ENCODE data around the gene BICD1.
"Not testable (repeated sequence)": the region's sequence is repeated elsewhere in the genome, so short reads cannot be mapped to it uniquely, and the experiment has no call there.

BICD1 gene

DNA sequence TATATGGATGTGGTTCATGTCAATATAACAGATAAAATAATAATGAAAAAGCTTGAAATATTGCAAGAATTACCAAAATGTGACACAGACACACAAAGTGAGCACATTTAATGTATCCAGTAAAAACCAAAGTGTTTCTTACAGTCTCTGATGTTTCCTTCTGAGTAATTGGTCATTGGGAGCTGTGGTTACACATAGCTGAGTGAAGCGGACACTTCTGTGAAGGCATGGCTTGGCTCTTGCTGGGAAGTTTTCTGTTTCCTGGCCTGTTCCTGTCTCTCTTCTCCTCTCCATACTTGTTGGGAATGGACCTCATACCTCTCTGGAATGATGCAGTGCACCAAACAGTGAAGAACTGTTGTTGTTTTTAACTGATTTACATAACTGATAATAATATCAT is 117.3 kb downstream of the BICD1 start:
- H3K36me3 ChIP-seq (ENCODE audit: low read depth) = peaks cover 2% of the 10 kb centered on the region
- no peak overlapping the region for H3K27ac ChIP-seq (ENCODE audit: poor library complexity, severe bottlenecking)
- no peaks in the 10 kb centered on the region for H3K27me3 ChIP-seq (ENCODE audit: insufficient read depth, poor library complexity, severe bottlenecking)
- H3K4me1 ChIP-seq (ENCODE audit: insufficient read depth, poor library complexity, severe bottlenecking) = no peaks in the 10 kb centered on the region
- H3K9me3 ChIP-seq (ENCODE audit: severe bottlenecking) = no peaks in the 10 kb centered on the region
- DNase-seq (ENCODE audit: low spot score) (no peak), ATAC-seq (ENCODE audit: low read depth) (no peak)
- no peak overlapping the region for H3K4me3 ChIP-seq (ENCODE audit: severe bottlenecking)
- TF ChIP-seq, protein P1, sequence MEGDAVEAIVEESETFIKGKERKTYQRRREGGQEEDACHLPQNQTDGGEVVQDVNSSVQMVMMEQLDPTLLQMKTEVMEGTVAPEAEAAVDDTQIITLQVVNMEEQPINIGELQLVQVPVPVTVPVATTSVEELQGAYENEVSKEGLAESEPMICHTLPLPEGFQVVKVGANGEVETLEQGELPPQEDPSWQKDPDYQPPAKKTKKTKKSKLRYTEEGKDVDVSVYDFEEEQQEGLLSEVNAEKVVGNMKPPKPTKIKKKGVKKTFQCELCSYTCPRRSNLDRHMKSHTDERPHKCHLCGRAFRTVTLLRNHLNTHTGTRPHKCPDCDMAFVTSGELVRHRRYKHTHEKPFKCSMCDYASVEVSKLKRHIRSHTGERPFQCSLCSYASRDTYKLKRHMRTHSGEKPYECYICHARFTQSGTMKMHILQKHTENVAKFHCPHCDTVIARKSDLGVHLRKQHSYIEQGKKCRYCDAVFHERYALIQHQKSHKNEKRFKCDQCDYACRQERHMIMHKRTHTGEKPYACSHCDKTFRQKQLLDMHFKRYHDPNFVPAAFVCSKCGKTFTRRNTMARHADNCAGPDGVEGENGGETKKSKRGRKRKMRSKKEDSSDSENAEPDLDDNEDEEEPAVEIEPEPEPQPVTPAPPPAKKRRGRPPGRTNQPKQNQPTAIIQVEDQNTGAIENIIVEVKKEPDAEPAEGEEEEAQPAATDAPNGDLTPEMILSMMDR (IDR thresholded peaks at IDR 0.05; ENCODE audit: poor library complexity, severe bottlenecking) = no peak

DNA sequence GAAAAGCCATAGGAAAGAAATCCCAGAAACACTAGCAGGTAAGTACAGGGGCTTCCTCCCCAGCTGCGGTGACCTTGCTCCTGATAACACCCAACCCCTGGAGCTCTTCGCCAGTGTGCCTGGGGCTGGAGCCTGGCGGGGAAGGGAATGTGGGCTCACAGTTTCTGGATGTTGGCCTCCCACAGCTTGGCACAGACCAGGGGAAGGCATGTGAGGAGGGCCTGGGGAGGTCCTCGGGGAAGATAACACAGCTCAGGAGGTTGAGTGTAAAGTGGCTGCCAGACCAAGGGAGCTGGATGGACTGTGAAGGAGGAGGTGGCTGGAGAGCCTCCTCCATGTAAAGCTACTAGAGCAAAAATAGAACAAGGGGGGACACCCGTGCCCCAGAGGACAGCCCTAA is 120.1 kb downstream of the BICD1 start:
- TF ChIP-seq, protein P1 (IDR thresholded peaks at IDR 0.05; ENCODE audit: poor library complexity, severe bottlenecking) = no peak
- no peaks in the 10 kb centered on the region for H3K9me3 ChIP-seq (ENCODE audit: severe bottlenecking)
- DNase-seq (ENCODE audit: low spot score) = no peak

DNA sequence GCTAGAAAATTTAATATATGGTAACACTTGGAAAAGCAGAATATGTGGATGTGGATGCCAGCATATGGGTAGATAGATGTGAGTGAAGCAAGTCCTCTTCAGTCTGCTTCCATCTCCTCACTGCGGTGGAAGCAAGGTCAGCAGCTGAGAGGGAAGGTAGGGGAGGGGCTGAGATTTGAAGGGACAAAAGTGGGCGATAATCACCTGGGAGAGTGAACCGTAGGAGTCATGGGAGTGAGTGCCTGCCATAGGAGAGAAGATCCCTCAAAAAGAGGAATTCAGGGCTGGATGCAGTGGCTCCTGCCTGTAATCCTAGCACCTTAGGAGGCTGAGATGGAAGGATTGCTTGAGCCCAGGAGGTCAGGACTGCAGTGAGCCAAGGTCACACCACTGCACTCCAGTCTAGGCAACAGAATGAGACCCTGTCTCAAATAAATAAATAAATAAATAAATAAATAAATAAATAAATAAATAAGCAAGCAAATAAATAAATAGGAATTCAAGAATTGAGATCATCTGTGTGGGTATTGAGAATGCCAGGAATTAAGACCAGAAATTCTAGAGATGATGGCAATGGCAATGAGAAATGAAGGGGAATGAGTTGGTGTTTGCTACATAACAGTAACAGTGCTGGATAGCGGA is 123.4 kb downstream of the BICD1 start:
- no peaks in the 10 kb centered on the region for H3K4me1 ChIP-seq (ENCODE audit: insufficient read depth, poor library complexity, severe bottlenecking)
- no peak overlapping the region for H3K4me3 ChIP-seq (ENCODE audit: severe bottlenecking)
- no peak overlapping the region for H3K27ac ChIP-seq (ENCODE audit: poor library complexity, severe bottlenecking)
- H3K27me3 ChIP-seq (ENCODE audit: insufficient read depth, poor library complexity, severe bottlenecking) = no peaks in the 10 kb centered on the region
- DNase-seq (ENCODE audit: low spot score) (no peak), ATAC-seq (ENCODE audit: low read depth) (no peak)
- no peaks in the 10 kb centered on the region for H3K36me3 ChIP-seq (ENCODE audit: low read depth)
- TF ChIP-seq, protein P1 (IDR thresholded peaks at IDR 0.05; ENCODE audit: poor library complexity, severe bottlenecking) = no peak
- H3K9me3 ChIP-seq (ENCODE audit: severe bottlenecking) = no peaks in the 10 kb centered on the region

More for the DNA sequence above, 120.1 kb downstream of the BICD1 start:
- Histone ChIP-seq H3K4me3 (ENCODE audit: severe bottlenecking) (no peak overlapping the region), H3K27me3 (ENCODE audit: insufficient read depth, poor library complexity, severe bottlenecking) (no peaks in the 10 kb centered on the region), H3K27ac (ENCODE audit: poor library complexity, severe bottlenecking) (no peak overlapping the region), H3K36me3 (ENCODE audit: low read depth) (no peaks in the 10 kb centered on the region), H3K4me1 (ENCODE audit: insufficient read depth, poor library complexity, severe bottlenecking) (no peaks in the 10 kb centered on the region)
- no peak for ATAC-seq (ENCODE audit: low read depth)

DNA sequence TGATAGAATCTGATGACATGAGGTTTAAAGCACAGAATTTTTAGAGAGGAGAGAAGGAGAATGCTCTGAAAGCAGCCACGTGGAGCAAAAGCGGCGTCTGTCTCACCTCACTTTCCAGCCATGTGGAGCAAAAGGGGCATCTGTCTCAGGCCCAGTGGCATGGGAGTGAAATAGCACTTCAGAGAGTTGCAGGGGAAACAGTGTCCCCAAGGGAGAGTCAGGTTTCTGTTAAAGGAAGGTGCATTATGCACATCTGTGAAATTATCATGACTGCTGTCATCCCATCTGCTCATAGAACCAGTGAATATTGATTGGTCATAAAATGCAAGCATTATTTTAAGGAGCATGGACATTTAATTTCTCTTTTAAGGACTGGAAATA is 124.0 kb downstream of the BICD1 start:
- no peaks in the 10 kb centered on the region for H3K9me3 ChIP-seq (ENCODE audit: severe bottlenecking)
- H3K4me3 ChIP-seq (ENCODE audit: severe bottlenecking) = no peak overlapping the region
- TF ChIP-seq, protein P1 (IDR thresholded peaks at IDR 0.05; ENCODE audit: poor library complexity, severe bottlenecking) = no peak
- H3K27ac ChIP-seq (ENCODE audit: poor library complexity, severe bottlenecking) = no peak overlapping the region
- H3K27me3 ChIP-seq (ENCODE audit: insufficient read depth, poor library complexity, severe bottlenecking) = no peaks in the 10 kb centered on the region
- no peak for DNase-seq (ENCODE audit: low spot score)
- no peaks in the 10 kb centered on the region for H3K4me1 ChIP-seq (ENCODE audit: insufficient read depth, poor library complexity, severe bottlenecking)
- no peak for ATAC-seq (ENCODE audit: low read depth)
- no peaks in the 10 kb centered on the region for H3K36me3 ChIP-seq (ENCODE audit: low read depth)

DNA sequence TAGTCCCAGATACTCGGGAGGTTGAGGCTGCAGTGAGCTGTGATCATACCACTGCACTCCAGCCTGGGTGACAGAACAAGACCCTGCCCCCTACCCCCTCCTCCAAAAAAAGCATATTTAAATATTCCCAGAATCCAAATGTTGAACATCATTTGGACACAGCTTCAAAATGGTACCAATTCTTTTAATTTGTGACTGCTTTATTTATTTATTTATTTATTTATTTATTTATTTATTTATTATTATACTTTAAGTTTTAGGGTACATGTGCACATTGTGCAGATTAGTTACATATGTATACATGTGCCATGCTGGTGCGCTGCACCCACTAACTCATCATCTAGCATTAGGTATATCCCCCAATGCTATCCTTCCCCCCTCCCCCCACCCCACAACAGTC is 124.7 kb downstream of the BICD1 start:
- not testable (repeated sequence) for H3K27ac ChIP-seq (ENCODE audit: poor library complexity, severe bottlenecking); H3K9me3 ChIP-seq (ENCODE audit: severe bottlenecking); H3K27me3 ChIP-seq (ENCODE audit: insufficient read depth, poor library complexity, severe bottlenecking); DNase-seq (ENCODE audit: low spot score); H3K4me3 ChIP-seq (ENCODE audit: severe bottlenecking); H3K4me1 ChIP-seq (ENCODE audit: insufficient read depth, poor library complexity, severe bottlenecking); H3K36me3 ChIP-seq (ENCODE audit: low read depth); ATAC-seq (ENCODE audit: low read depth)
